Lower lobe of right lung (tissue), 2 donors: Measurements from ENCODE around the gene PGLYRP4. TPM values are rescaled to one million over a fixed set of nuclear protein-coding genes. Genes with fewer than 3 reads are reported as not detected.

Source experiments
- ATAC-seq, 2 donors: fragments of 200-7000 bp; cut with Tn5 transposase; one replicate each; pipeline ENCODE4 v1.9.1; 2020 to 2022; ENCODE audit warnings: mild to moderate bottlenecking in 2 of 2, moderate library complexity in 2 of 2
- DNase-seq: peaks from one replicate; pipeline ENCODE4 v3.0.0-alpha.2; 2020
- H3K27ac ChIP-seq: fragments of 200-600 bp; one replicate; pipeline ENCODE4 v1.8.0; 2022
- H3K27me3 ChIP-seq: fragments of 200-600 bp; one replicate; pipeline ENCODE4 v1.8.0; 2022; ENCODE audit warnings: low read depth
- H3K36me3 ChIP-seq: fragments of 200-600 bp; one replicate; pipeline ENCODE4 v1.8.0; 2022; ENCODE audit warnings: mild to moderate bottlenecking
- H3K4me1 ChIP-seq: fragments of 200-600 bp; one replicate; pipeline ENCODE4 v1.8.0; 2022
- H3K4me3 ChIP-seq: fragments of 200-600 bp; one replicate; pipeline ENCODE4 v1.8.0; 2022; ENCODE audit warnings: mild to moderate bottlenecking
- H3K9me3 ChIP-seq: fragments of 200-600 bp; one replicate; pipeline ENCODE4 v1.8.0; 2022
- CTCF ChIP-seq: fragments of 200-600 bp; IDR thresholded peaks from one replicate; pipeline ENCODE4 v1.8.0; 2022; ENCODE audit warnings: antibody characterized with exemption, mild to moderate bottlenecking
- intact Hi-C: fragments of 100-400 bp; cut with DNase I; formaldehyde crosslinking; loops from one replicate; pipeline ENCODE4 v1.11.0; 2022
- total RNA-seq: library from RNA; stranded (reverse); fragmentation: NEBNext Ultra II Directional; extraction: Animal tissue kit (Norgen Biotek cat#: 25700); gene quantifications from one replicate; pipeline ENCODE4 v1.2.1, GENCODE V29; 2021
- donor health status: DM: no; HTN: yes; CAD: no; lungs with severe emphysema.

Gene PGLYRP4
- total RNA-seq, 1 donor from 2014 or later: 0.30 TPM

- intact Hi-C loops: no loop called here
- no peak for TF ChIP-seq CTCF
Measured at GRCh38 chr1:153395776-153396175, 47.1 kb upstream of the PGLYRP4 start.

GRCh38 chr1:153395136-153395685 lies 46.6 kb upstream of the PGLYRP4 start:
- peaks cover 9% of the 10 kb centered on the region for H3K4me1 ChIP-seq
- intact Hi-C loops: no loop called here
- no peak overlapping the region for H3K27ac ChIP-seq
- peaks cover 8% of the 10 kb centered on the region for H3K27me3 ChIP-seq
- no peak overlapping the region for H3K4me3 ChIP-seq
- no peak for ATAC-seq
- no peaks in the 10 kb centered on the region for H3K9me3 ChIP-seq
- TF ChIP-seq CTCF: no peak
- no peaks in the 10 kb centered on the region for H3K36me3 ChIP-seq
- DNase-seq: no peak

More at GRCh38 chr1:153395776-153396175, 47.1 kb upstream of the PGLYRP4 start:
- Histone ChIP-seq H3K36me3 (no peaks in the 10 kb centered on the region), H3K4me1 (peaks cover 9% of the 10 kb centered on the region), H3K27ac (no peak overlapping the region), H3K9me3 (no peaks in the 10 kb centered on the region), H3K4me3 (no peak overlapping the region), H3K27me3 (peaks cover 8% of the 10 kb centered on the region)
- DNase-seq: no peak
- ATAC-seq: no peak

- Histone ChIP-seq H3K9me3 (no peaks in the 10 kb centered on the region), H3K4me1 (peaks cover 9% of the 10 kb centered on the region), H3K36me3 (no peaks in the 10 kb centered on the region), H3K27me3 (peaks cover 8% of the 10 kb centered on the region), H3K4me3 (no peak overlapping the region), H3K27ac (no peak overlapping the region)
- no peak for TF ChIP-seq CTCF
- DNase-seq (no peak), ATAC-seq (no peak)
- intact Hi-C loops: no loop called here
Measured at GRCh38 chr1:153394391-153394790, 45.8 kb upstream of the PGLYRP4 start.

GRCh38 chr1:153393926-153394325 lies 45.3 kb upstream of the PGLYRP4 start:
- intact Hi-C loops: no loop called here
- H3K27me3 ChIP-seq: peaks cover 8% of the 10 kb centered on the region

GRCh38 chr1:153392822-153393221 lies 44.2 kb upstream of the PGLYRP4 start:
- H3K27me3 ChIP-seq: peaks cover 8% of the 10 kb centered on the region
- DNase-seq (no peak), ATAC-seq (no peak)
- H3K36me3 ChIP-seq: no peaks in the 10 kb centered on the region
- no peak overlapping the region for H3K4me3 ChIP-seq
- no peaks in the 10 kb centered on the region for H3K9me3 ChIP-seq
- H3K27ac ChIP-seq: no peak overlapping the region
- intact Hi-C loops: no loop called here
- no peak for TF ChIP-seq CTCF
- H3K4me1 ChIP-seq: peaks cover 9% of the 10 kb centered on the region

More at GRCh38 chr1:153393926-153394325, 45.3 kb upstream of the PGLYRP4 start:
- ATAC-seq: peak in 1 of 2 donors; percentile 34
- TF ChIP-seq CTCF: no peak
- H3K9me3 ChIP-seq: no peaks in the 10 kb centered on the region
- H3K27ac ChIP-seq: no peak overlapping the region
- H3K36me3 ChIP-seq: no peaks in the 10 kb centered on the region
- H3K4me3 ChIP-seq: no peak overlapping the region
- DNase-seq: peak; percentile 55
- peaks cover 9% of the 10 kb centered on the region for H3K4me1 ChIP-seq
